Pulmonary artery endothelial cell (primary cell): Measurements from ENCODE around the gene SIVA1. TPM values are rescaled to one million over a fixed set of nuclear protein-coding genes. Genes with fewer than 3 reads are reported as not detected.

Experiments used
- DNase-seq: peaks from one replicate; pipeline ENCODE4 v3.0.0-alpha.2; 2011; ENCODE audit warnings: low read depth, low spot score
- total RNA-seq: library from RNA; depleted of rRNA; stranded (reverse); fragments of >200 nt; gene quantifications from 2 replicates; pipeline ENCODE4 v1.2.3, GENCODE V29; 2014

SIVA1 gene
- total RNA-seq, result 87.3 and 95.4 TPM in 2 replicates

GRCh38 chr14:104752735-104753527 lies at the start of gene SIVA1:
TSS of gene SIVA1 (plus strand) at chr14:104753147. CDS start at chr14:104753202, 55 bp downstream.
- peak; percentile 98 for DNase-seq

- DNase-seq, result no peak
Observed at GRCh38 chr14:104703269-104703668, 49.7 kb upstream of the SIVA1 start.

- DNase-seq, result no peak
Observed at GRCh38 chr14:104704252-104704651, 48.7 kb upstream of the SIVA1 start.

- no peak for DNase-seq
Observed at GRCh38 chr14:104705340-104706047, 47.5 kb upstream of the SIVA1 start.

- no peak for DNase-seq
Observed at GRCh38 chr14:104706733-104707607, 46.0 kb upstream of the SIVA1 start.

GRCh38 chr14:104707608-104708595 lies 45.0 kb upstream of the SIVA1 start:
- no peak for DNase-seq

GRCh38 chr14:104708606-104709268 lies 44.2 kb upstream of the SIVA1 start:
- DNase-seq, result no peak

GRCh38 chr14:104709387-104710039 lies 43.4 kb upstream of the SIVA1 start:
- DNase-seq, result no peak

- DNase-seq, result no peak
Observed at GRCh38 chr14:104710071-104710735, 42.7 kb upstream of the SIVA1 start.

- no peak for DNase-seq
Observed at GRCh38 chr14:104712881-104713734, 39.8 kb upstream of the SIVA1 start.

GRCh38 chr14:104714066-104714465 lies 38.9 kb upstream of the SIVA1 start:
- DNase-seq, result no peak

GRCh38 chr14:104714681-104715080 lies 38.3 kb upstream of the SIVA1 start:
- DNase-seq, result no peak

- no peak for DNase-seq
Observed at GRCh38 chr14:104715416-104715815, 37.5 kb upstream of the SIVA1 start.

GRCh38 chr14:104715871-104716270 lies 37.1 kb upstream of the SIVA1 start:
- DNase-seq, result no peak

GRCh38 chr14:104717137-104717536 lies 35.8 kb upstream of the SIVA1 start:
- no peak for DNase-seq

GRCh38 chr14:104717646-104718045 lies 35.3 kb upstream of the SIVA1 start:
- no peak for DNase-seq

- no peak for DNase-seq
Observed at GRCh38 chr14:104718147-104718546, 34.8 kb upstream of the SIVA1 start.

GRCh38 chr14:104718871-104719270 lies 34.1 kb upstream of the SIVA1 start:
- DNase-seq, result no peak
